ENCODE results near the gene RNGTT. TPM values are rescaled to one million over a fixed set of nuclear protein-coding genes. Genes with fewer than 3 reads are reported as not detected.

The RNGTT gene
- total RNA-seq, 1 donor from 2014 or later: 14.6 TPM

DNA sequence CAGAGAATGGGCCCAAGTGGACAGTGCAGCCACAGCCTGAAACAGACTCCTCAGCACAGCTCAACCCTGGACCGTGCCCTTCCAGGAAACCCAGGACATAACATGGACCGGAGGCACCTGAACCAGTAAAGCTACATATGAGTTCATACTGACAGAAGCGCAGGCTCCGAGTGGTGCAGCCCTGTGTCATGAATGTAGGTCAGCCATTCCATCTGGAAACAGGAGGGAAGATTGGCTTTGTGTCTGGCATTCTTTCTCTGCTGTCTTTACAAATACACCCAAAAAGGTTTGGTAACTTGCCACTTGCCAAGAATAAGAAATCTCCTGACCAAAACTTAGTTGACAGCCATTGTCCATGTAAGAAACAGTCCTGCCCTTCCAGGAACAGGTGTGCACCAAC is 366.6 kb downstream of the RNGTT start:
- DNase-seq (ENCODE audit: low spot score): no peak
- no peaks in the 10 kb centered on the region for H3K4me1 Mint-ChIP-seq (ENCODE audit: unreplicated experiment)
- TF ChIP-seq, protein P1, sequence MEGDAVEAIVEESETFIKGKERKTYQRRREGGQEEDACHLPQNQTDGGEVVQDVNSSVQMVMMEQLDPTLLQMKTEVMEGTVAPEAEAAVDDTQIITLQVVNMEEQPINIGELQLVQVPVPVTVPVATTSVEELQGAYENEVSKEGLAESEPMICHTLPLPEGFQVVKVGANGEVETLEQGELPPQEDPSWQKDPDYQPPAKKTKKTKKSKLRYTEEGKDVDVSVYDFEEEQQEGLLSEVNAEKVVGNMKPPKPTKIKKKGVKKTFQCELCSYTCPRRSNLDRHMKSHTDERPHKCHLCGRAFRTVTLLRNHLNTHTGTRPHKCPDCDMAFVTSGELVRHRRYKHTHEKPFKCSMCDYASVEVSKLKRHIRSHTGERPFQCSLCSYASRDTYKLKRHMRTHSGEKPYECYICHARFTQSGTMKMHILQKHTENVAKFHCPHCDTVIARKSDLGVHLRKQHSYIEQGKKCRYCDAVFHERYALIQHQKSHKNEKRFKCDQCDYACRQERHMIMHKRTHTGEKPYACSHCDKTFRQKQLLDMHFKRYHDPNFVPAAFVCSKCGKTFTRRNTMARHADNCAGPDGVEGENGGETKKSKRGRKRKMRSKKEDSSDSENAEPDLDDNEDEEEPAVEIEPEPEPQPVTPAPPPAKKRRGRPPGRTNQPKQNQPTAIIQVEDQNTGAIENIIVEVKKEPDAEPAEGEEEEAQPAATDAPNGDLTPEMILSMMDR (IDR thresholded peaks at IDR 0.05; ENCODE audit: unreplicated experiment): no peak
- no peak overlapping the region for H3K4me3 Mint-ChIP-seq (ENCODE audit: unreplicated experiment)
- no peaks in the 10 kb centered on the region for H3K9me3 Mint-ChIP-seq (ENCODE audit: unreplicated experiment)
- H3K27ac Mint-ChIP-seq (ENCODE audit: unreplicated experiment): no peak overlapping the region
- peaks cover 15% of the 10 kb centered on the region for H3K27me3 Mint-ChIP-seq (ENCODE audit: unreplicated experiment)
- peaks cover 4% of the 10 kb centered on the region for H3K36me3 Mint-ChIP-seq (ENCODE audit: low read depth, unreplicated experiment)

DNA sequence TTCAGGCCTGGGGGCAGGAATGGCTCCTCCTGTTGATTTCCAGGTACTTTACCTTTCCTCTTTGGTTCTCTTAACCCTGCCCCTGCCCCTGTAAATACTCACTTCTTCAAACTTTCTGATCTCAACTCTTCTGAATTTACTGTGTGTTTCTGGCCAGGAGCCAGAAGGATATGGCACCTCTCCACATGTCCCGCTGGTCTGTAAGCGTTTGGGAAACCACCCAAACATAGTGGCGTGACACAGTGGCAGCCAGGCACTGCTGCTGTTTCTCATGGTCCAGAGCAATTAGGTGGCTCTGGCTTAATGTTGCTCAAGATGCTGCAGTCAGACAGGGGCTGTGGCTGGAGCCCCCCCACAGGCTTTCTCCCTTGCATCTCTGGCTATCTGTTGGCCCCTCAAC is 374.5 kb downstream of the RNGTT start:
- Mint-ChIP-seq H3K27ac (ENCODE audit: unreplicated experiment) (no peak overlapping the region), H3K36me3 (ENCODE audit: low read depth, unreplicated experiment) (no peaks in the 10 kb centered on the region), H3K4me3 (ENCODE audit: unreplicated experiment) (no peak overlapping the region), H3K4me1 (ENCODE audit: unreplicated experiment) (peaks cover 4% of the 10 kb centered on the region), H3K9me3 (ENCODE audit: unreplicated experiment) (no peaks in the 10 kb centered on the region), H3K27me3 (ENCODE audit: unreplicated experiment) (peaks cover 11% of the 10 kb centered on the region)
- DNase-seq (ENCODE audit: low spot score): no peak
- TF ChIP-seq, protein P1 (IDR thresholded peaks at IDR 0.05; ENCODE audit: unreplicated experiment): no peak

DNA sequence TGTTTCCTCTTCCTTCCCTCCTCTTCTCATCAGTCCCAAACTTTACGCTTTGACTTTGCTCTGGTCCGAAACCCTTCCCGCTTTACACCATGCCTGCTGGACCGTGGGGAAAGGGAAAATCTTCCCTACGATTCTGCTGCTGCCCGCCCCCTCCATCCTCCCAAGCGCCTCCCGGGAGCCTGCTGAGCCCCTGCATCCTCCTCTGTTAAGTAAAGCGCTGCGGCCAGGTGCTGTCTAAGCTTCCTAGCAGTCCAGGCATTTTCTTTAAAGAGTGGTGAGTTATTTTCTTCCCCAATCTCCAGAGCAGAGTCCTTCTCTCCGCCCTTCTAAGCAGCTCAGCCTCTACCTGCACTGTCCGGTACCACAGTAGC is 376.3 kb downstream of the RNGTT start:
- H3K27ac Mint-ChIP-seq (ENCODE audit: unreplicated experiment): no peak overlapping the region
- H3K4me1 Mint-ChIP-seq (ENCODE audit: unreplicated experiment): peaks cover 4% of the 10 kb centered on the region
- H3K4me3 Mint-ChIP-seq (ENCODE audit: unreplicated experiment): no peak overlapping the region
- H3K9me3 Mint-ChIP-seq (ENCODE audit: unreplicated experiment): no peaks in the 10 kb centered on the region
- no peak for DNase-seq (ENCODE audit: low spot score)
- H3K36me3 Mint-ChIP-seq (ENCODE audit: low read depth, unreplicated experiment): peaks cover 3% of the 10 kb centered on the region
- H3K27me3 Mint-ChIP-seq (ENCODE audit: unreplicated experiment): peaks cover 9% of the 10 kb centered on the region
- TF ChIP-seq, protein P1 (IDR thresholded peaks at IDR 0.05; ENCODE audit: unreplicated experiment): no peak

DNA sequence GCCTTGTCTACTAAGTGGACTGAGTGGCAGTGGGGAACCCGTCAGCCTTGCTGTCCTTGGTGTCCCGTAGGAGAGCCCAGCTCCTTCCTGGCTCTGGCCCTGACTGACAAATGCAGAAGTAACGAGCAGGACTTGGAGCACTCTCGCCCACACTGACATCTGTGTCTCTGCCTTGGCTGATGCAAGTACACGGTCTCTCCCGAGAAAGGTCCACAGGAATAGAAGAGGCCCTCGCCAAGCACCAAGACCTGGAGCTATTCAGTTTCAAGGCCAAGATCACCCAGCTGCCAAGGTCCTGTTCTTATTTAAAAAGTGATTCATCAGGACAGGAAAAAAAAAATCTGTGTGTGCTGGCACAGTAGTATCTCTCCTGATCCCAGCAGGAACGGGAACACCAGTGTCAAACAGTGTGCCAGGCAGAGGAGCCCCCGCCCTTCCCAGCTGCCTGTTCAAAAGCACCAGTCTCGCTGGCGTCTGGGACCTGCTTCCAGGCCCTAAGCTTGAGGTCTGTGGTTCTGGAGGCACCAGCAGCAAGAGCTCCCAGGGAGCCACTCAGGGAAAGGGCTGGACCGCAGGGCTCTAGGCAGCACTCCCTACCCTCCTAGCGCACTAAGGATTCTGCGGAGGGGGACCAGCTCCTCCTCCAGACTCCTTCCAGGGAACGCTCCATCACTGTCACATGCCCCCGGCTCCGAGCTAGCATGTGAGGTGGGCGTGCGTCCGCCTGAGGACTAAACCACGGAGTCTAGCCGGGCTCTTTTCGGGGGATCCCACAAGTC is 376.9 kb downstream of the RNGTT start:
- peaks cover 9% of the 10 kb centered on the region for H3K27me3 Mint-ChIP-seq (ENCODE audit: unreplicated experiment)
- no peak for DNase-seq (ENCODE audit: low spot score)

DNA sequence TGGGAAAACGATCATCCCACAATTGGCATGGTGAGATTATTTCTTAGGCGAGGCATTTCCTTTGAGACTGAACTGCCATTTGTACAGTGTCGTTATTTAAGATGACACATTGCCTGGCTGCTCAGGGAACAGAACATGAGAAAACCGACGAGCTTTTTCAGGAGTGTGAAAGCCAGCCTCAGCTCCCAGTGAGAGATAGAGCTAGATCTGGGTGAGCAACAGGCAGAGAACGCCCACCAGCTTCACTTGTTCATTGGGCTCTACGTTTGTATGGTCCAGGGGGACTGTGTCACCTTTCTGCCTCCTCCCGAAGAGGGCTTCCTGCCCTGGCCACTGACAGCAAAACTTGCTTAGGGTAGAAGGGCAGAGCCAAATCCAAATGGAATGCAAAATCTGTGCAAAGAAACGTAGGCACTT is 378.1 kb downstream of the RNGTT start:
- Mint-ChIP-seq H3K27me3 (ENCODE audit: unreplicated experiment) (peaks cover 8% of the 10 kb centered on the region), H3K36me3 (ENCODE audit: low read depth, unreplicated experiment) (peaks cover 3% of the 10 kb centered on the region), H3K27ac (ENCODE audit: unreplicated experiment) (no peak overlapping the region), H3K9me3 (ENCODE audit: unreplicated experiment) (peaks cover 4% of the 10 kb centered on the region), H3K4me3 (ENCODE audit: unreplicated experiment) (no peak overlapping the region), H3K4me1 (ENCODE audit: unreplicated experiment) (peaks cover 4% of the 10 kb centered on the region)
- no peak for DNase-seq (ENCODE audit: low spot score)
- TF ChIP-seq, protein P1 (IDR thresholded peaks at IDR 0.05; ENCODE audit: unreplicated experiment): no peak

More for the DNA sequence above, 376.9 kb downstream of the RNGTT start:
- Mint-ChIP-seq H3K4me1 (ENCODE audit: unreplicated experiment) (peaks cover 4% of the 10 kb centered on the region), H3K4me3 (ENCODE audit: unreplicated experiment) (no peak overlapping the region), H3K36me3 (ENCODE audit: low read depth, unreplicated experiment) (peaks cover 3% of the 10 kb centered on the region), H3K9me3 (ENCODE audit: unreplicated experiment) (peaks cover 4% of the 10 kb centered on the region), H3K27ac (ENCODE audit: unreplicated experiment) (no peak overlapping the region)
- TF ChIP-seq, protein P1 (IDR thresholded peaks at IDR 0.05; ENCODE audit: unreplicated experiment): no peak

Data from endothelial cell (in vitro differentiated cells).